ENCODE data around the gene SAP30L.

Gene SAP30L

DNA sequence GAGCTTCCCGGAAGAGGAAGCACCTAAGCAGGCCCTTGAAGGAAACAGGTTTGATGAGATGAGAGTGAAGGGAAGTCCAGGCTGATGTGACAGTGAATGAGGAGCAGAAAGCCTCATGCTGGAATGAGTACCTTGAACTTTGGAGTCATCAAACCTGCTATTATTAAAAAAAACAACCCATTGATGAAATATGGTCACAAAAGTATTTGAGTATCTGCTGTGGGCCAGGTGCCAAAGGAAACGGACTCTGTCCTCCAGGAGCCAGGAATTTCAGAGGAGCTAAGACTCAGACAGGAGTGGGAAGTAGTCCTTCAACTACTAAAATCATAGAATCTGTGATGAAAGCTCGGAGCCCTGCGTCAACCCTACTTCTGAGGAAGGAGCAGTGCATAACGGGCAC lies 20.4 kb downstream of the SAP30L start:
- no peak for DNase-seq

DNA sequence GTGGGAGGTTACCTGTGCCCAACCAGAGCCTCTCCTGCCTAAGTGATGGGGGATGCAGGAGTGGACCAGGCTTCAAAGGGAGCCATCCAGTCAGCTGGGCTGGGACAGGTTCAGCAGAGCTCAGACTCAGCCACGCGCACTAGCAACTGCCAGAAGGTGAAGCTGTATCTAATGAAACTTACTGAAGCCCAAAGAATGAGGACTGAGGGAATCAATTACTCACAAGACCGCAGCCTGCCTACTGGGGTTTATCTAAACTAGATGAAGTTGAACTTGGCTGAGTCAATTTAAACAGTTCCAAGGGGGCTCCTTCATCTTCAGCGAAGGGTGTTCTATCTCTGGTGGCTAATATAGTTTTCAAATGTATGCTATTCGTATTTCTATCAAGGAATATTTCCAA lies 20.9 kb downstream of the SAP30L start:
- no peak for DNase-seq

DNA sequence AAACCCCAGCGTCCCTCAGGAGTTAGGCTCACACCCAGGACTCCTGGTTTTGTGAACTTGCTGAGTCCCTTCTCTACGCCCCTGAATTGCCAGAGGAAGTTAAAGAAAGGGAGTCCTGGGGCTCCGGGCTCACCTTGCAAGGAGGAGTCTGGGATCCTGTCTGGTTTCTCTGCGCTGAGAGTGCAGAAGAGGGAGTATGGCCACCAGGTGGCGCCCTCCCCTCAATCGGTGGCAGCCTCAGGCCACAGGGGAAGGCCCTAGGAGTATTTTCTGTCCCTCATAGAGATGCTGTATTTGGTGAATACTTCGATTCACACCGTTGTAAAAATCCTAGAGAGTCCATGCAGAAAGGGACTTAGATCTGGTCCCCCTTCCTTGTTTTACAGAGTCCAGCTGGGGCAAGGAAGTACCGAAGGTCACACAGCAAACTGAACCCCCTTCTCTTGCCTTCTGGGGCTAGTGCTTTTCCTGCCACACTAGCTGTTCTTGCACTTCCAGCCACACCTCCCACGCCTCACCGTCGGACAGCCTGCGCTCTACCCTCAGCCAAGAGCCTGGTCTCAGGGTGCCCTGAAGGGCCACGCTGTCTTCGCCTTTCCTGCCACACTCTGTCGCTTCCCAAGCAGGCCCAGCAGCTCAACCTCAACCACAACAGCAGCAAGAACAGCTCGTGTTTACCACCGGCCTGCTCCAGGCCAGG lies 22.0 kb downstream of the SAP30L start:
- DNase-seq, result peak; percentile 61 to 62

GRCh38 chr5:154470137-154470536 lies 24.3 kb downstream of the SAP30L start:
- DNase-seq, result no peak

GRCh38 chr5:154470947-154471870 lies 25.4 kb downstream of the SAP30L start:
- no peak for DNase-seq

DNA sequence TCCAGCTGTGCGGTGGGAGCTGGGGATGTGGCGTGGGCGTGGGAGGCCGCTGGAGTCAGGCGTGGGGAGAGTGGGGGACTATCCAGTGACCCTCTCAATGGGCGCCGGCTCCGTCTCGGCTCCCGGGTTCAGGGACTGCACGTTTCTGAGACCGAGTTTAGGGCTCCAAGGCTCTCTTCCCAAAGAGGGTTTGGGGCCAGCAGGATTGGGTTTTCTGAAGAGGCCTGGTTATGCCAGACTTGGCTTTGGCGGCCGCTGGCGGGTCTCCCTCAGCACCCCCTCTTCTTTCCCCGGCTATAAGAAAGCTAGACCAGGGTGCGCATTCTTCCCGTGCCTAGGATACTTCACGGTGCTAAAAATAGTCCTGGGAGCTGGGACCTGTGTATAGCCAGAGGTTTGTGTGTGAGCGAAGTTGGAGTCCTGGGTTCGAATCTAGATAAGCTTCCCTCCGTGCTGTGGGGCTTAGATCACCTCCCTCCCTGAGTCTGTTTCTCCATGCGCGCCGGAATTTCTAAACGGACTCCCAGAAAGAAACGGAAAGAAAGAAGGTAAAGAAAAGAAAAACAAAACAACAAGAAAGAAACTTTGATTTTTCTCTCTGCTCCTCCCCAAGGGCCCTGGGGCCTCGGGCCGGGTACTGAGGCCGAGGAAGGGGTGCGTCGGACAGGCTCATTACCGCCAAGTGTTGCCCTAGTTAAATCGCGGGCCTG lies 27.2 kb downstream of the SAP30L start:
- no peak for DNase-seq

DNA sequence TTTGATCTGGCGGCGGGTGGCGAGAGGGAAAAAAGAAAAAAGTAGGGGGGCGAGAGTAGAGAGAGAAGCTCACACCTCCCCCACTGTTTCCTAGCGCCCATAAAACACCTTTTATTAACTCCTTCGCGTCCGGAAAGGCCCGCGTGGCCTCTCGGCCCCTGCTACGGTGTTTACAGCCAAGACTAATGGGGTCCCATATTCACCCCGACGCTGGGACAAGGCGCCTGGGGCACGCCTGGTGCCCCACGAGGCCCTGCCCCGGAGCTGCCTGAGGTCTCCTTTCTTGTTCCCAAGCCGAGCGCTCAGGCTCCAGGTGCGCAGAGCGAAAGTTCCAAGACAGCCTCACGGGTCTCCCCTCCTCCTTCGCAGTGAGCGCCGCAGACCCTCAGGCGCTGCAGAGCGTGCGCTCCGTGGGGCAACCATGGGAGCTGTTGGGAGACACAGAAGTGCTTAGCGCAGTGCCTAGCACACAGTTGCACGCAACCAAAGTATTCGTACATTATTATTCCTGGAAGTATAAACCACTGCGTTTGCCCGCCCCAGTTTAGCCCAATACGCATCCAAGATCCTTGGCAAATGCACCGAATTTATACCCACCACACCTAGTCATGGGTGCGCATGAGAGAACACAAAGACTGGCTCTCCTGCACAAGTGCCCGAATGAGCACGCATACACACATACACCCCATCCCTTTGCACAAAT lies 27.9 kb downstream of the SAP30L start:
- no peak for DNase-seq

DNA sequence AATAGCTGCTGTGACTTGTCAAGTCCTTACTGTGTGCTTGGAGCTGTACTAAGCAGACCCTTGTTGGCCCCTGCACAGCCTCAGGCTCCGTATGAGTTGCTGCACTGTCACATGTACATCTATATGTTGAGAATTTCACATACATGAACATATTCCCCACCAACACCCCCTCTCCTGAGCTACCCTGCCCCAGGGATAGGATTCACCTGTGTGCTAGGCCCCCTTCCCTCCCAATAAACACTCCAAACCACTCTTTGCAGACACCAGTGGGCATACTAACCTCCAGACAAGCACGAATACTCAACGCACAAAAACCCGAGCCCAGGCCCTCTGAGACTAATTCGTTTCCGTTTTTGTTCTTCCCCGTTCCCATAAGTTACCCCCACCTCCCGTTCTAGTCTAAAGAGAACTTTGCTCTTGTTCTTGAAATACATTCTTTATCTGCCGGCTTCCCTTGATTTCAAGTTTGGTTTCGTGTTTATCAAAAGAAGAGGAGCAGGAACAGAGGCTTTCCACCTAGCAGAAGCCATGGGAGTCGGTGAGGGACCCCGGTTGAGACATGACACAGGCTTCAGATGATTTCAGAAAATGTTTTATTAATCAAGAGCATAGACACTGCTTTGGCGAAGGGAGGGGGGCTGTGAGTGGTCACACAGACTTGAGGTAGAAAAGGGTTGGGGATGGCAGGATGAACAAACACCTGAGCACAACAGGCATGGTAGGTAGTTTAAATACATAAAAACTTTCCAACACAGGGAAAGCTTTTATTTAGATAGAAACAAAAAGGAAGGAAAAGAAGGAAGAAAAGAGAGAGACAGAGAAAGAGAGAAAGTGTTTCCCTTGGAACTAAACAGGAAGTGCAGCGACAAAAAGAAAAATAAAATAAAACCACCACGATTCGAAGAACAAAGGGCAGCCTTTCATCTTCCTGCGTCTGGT lies 28.9 kb downstream of the SAP30L start:
- no peak for DNase-seq

GRCh38 chr5:154475591-154476353 lies 30.0 kb downstream of the SAP30L start:
- no peak for DNase-seq

DNA sequence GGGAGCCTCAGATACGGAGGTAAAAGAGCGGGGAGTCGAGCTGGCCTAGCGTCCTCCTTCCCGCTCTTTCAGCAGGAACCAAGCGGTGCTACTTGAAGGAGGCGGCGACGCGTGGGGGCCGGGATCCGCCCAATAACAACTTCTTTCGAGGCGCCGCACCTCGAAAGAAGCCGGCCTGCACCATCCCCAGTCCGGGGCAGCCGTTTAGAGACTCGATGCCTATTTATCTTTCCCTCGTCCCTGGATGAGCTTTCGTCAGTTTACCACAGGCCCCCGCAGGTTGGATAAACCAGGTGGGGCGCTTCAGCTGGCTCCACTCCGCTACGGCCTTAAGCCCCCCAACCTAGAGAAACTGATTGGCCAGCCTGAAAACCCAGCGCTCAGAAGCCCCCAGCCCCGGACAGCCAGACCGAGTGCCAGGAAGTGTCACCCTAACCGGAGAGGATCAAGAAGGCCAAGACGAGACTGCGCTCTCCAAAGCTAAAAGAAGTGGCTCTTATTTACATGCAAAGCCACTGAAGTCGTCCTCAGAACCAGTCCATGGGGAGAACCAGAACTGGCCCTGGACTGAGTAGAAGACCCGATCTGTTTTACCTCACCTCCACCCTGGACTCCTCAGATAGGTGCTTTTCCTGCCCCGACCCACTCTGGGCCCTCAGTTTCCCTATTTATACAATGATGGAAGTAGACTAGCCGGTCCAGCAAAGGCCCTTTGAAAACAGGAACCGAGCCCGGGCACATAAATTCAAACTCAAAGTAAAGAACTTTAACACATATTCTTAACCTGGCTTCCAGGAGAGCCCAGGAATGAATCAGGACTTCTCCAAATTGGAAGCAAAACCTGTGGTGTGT lies 30.8 kb downstream of the SAP30L start:
- DNase-seq, result no peak

- no peak for DNase-seq
These were observed 31.8 kb downstream of the SAP30L start for GRCh38 chr5:154477382-154478223.

- no peak for DNase-seq
These were observed 32.4 kb downstream of the SAP30L start, which contains the start of gene HAND1 for GRCh38 chr5:154478224-154478565. HAND1 (minus strand) TSS chr5:154478227; CDS start chr5:154478008, 219 bp downstream.

- no peak for DNase-seq
These were observed 33.0 kb downstream of the SAP30L start for GRCh38 chr5:154478752-154479159.

- DNase-seq, result no peak
These were observed 33.6 kb downstream of the SAP30L start for GRCh38 chr5:154479160-154479943.

GRCh38 chr5:154479944-154480750 lies 34.4 kb downstream of the SAP30L start:
- no peak for DNase-seq

DNA sequence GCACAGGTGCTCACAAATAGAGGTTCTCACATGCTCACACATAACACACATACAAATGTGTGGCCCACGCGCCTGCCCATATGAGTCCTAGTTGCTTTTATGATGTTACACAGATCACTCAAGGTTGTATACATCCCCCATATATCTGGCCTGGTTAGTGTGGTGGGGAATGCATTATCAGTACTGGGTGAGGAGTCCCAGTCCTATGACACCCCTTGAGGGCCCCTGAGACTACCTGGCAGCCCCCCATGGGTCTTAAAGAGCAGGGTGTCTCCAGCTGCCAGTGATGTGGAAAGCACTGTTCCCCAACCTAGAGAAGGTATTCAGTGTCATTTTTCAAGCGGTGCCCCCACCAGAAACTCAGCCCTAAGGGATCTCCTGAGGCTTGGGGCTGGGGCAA lies 35.0 kb downstream of the SAP30L start:
- DNase-seq, result no peak

All from CD4-positive, alpha-beta T cell treated with Interleukin-4 for 1 hour (primary cell).